HepG2 (cell line): ENCODE data around the gene HCFC2. TPM values are rescaled to one million over a fixed set of nuclear protein-coding genes. Genes with fewer than 3 reads are reported as not detected.

ENCODE experiments used
- BORCS8-MEF2B ChIP-seq: sonication (generic); formaldehyde crosslinking; IDR thresholded peaks from 2 replicates; pipeline ENCODE4 v1.8.0; 2022; ENCODE audit warnings: mild to moderate bottlenecking, missing genetic modification reagents
- CC2D1A ChIP-seq: sonication (generic); formaldehyde crosslinking; IDR thresholded peaks from 2 replicates; pipeline ENCODE4 v1.8.1; 2023; ENCODE audit warnings: mild to moderate bottlenecking, missing genetic modification reagents
- CCDC6 ChIP-seq: sonication (generic); formaldehyde crosslinking; IDR thresholded peaks from 2 replicates; pipeline ENCODE4 v1.8.1; 2022; ENCODE audit warnings: mild to moderate bottlenecking, missing genetic modification reagents, moderate library complexity
- FOXJ3 ChIP-seq: sonication (generic); formaldehyde crosslinking; IDR thresholded peaks from 2 replicates; pipeline ENCODE4 v1.4.0; 2020; ENCODE audit warnings: missing genetic modification reagents, mild to moderate bottlenecking, borderline replicate concordance
- FOXO1 ChIP-seq: sonication (generic); formaldehyde crosslinking; IDR thresholded peaks from 2 replicates; pipeline ENCODE4 v1.4.0; 2020; ENCODE audit warnings: missing genetic modification reagents
- GATAD2A ChIP-seq: IDR thresholded peaks from 2 replicates; pipeline ENCODE4 v1.6.1; 2016
- JARID2 ChIP-seq: sonication (generic); formaldehyde crosslinking; IDR thresholded peaks from 2 replicates; pipeline ENCODE4 v1.8.1; 2023; ENCODE audit warnings: missing genetic modification reagents, inconsistent platforms; ENCODE audit not compliant: insufficient replicate concordance
- KLF16 ChIP-seq, 2 experiments: sonication (generic) in 1 of 2; formaldehyde crosslinking in 1 of 2; IDR thresholded peaks; 2 replicates each; pipeline versions ENCODE4 v1.6.1 to v1.8.0; 2016 to 2023; ENCODE audit warnings: missing genetic modification reagents in 2 of 2, missing compliant biosample characterization in 1 of 2
- MIER2 ChIP-seq: IDR thresholded peaks from 2 replicates; pipeline ENCODE4 v1.6.1; 2016; ENCODE audit warnings: missing biosample characterization, missing genetic modification reagents
- NFIB ChIP-seq: sonication (generic); formaldehyde crosslinking; IDR thresholded peaks from 2 replicates; pipeline ENCODE4 v1.9.0; 2021; ENCODE audit warnings: missing genetic modification reagents, mild to moderate bottlenecking, borderline replicate concordance
- NPAS2 ChIP-seq: sonication (generic); formaldehyde crosslinking; IDR thresholded peaks from 2 replicates; pipeline ENCODE4 v1.8.0; 2022; ENCODE audit warnings: mild to moderate bottlenecking, missing genetic modification reagents, borderline replicate concordance
- PPARG ChIP-seq: conservative IDR thresholded peaks from 2 replicates; pipeline ENCODE4 v1.6.1; 2016; ENCODE audit warnings: missing biosample characterization, missing genetic modification reagents
- RAD51 ChIP-seq: fragments of 450-650 bp; IDR thresholded peaks from 2 replicates; pipeline ENCODE4 v1.6.1; 2016; ENCODE audit warnings: borderline replicate concordance
- RNF2 ChIP-seq: fragments of 450-650 bp; conservative IDR thresholded peaks from 2 replicates; pipeline ENCODE4 v1.6.1; 2016; ENCODE audit warnings: low read depth
- SRSF4 ChIP-seq: fragments of 200-400 bp; formaldehyde crosslinking; IDR thresholded peaks from one replicate; pipeline ENCODE4 v1.6.1; 2018; ENCODE audit warnings: mild to moderate bottlenecking, low read depth, low read length, moderate library complexity; ENCODE audit not compliant: poor library complexity, severe bottlenecking
- ZFP1 ChIP-seq: IDR thresholded peaks from 2 replicates; pipeline ENCODE4 v1.6.1; 2016
- ZNF143 ChIP-seq: sonication (generic); formaldehyde crosslinking; IDR thresholded peaks from 2 replicates; pipeline ENCODE4 v1.4.0; 2020; ENCODE audit warnings: missing genetic modification reagents
- ZNF264 ChIP-seq: sonication (generic); formaldehyde crosslinking; IDR thresholded peaks from 2 replicates; pipeline ENCODE4 v1.4.0; 2020; ENCODE audit warnings: missing genetic modification reagents
- ZNF274 ChIP-seq: sonication (generic); formaldehyde crosslinking; IDR thresholded peaks from 2 replicates; pipeline ENCODE4 v1.5.1; 2020; ENCODE audit warnings: mild to moderate bottlenecking, missing genetic modification reagents
- ZNF557 ChIP-seq: sonication (generic); formaldehyde crosslinking; IDR thresholded peaks from 2 replicates; pipeline ENCODE4 v1.4.0; 2020; ENCODE audit warnings: missing genetic modification reagents
- polyA plus RNA-seq, 8 experiments: library from polyadenylated mRNA; depleted of rRNA in 3 of 8; stranded (reverse) in 7 of 8; unstranded in 1 of 8; fragments of >200 nt; fragmentation: Illumina TruSeq in 4 of 8; extraction: Trizol in 4 of 8; gene quantifications; 2 replicates each; pipeline versions ENCODE4 v1.2.1 to v1.2.3, GENCODE V29; 2011 to 2016; ENCODE audit warnings: low read depth in 4 of 8, missing spikeins in 1 of 8, mixed read lengths in 1 of 8; ENCODE audit not compliant: insufficient read depth in 1 of 8
- total RNA-seq, 5 experiments: library from RNA; depleted of rRNA; stranded (reverse); fragments of >200 nt; fragmentation: Illumina TruSeq; extraction: Trizol; gene quantifications; 2 replicates each; pipeline ENCODE4 v1.2.3, GENCODE V29; 2016; ENCODE audit warnings: low read depth in 1 of 5
- TF ChIP-seq, protein P1 (sequence below): sonication (generic); formaldehyde crosslinking; conservative IDR thresholded peaks from 2 replicates; pipeline ENCODE4 v1.4.0; 2020; ENCODE audit warnings: missing genetic modification reagents
- TF ChIP-seq, protein P2 (sequence below): sonication (generic); formaldehyde crosslinking; IDR thresholded peaks from 2 replicates; pipeline ENCODE4 v1.8.1; 2023; ENCODE audit warnings: mild to moderate bottlenecking, inconsistent platforms, moderate library complexity, missing genetic modification reagents, borderline replicate concordance
- TF ChIP-seq, protein P3 (sequence below): sonication (generic); formaldehyde crosslinking; IDR thresholded peaks from 2 replicates; pipeline ENCODE4 v1.5.0; 2020; ENCODE audit warnings: mild to moderate bottlenecking, missing genetic modification reagents
- TF ChIP-seq, protein P4 (sequence below): sonication (generic); formaldehyde crosslinking; IDR thresholded peaks from 2 replicates; pipeline ENCODE4 v1.8.1; 2023; ENCODE audit warnings: mild to moderate bottlenecking, moderate library complexity, missing genetic modification reagents

Gene HCFC2
- total and polyA plus RNA-seq, 2 of the 13 experiments (the other 11 are each of a cell fraction or from before 2014, with no cell fraction given): 3.7 to 4.9 TPM

DNA sequence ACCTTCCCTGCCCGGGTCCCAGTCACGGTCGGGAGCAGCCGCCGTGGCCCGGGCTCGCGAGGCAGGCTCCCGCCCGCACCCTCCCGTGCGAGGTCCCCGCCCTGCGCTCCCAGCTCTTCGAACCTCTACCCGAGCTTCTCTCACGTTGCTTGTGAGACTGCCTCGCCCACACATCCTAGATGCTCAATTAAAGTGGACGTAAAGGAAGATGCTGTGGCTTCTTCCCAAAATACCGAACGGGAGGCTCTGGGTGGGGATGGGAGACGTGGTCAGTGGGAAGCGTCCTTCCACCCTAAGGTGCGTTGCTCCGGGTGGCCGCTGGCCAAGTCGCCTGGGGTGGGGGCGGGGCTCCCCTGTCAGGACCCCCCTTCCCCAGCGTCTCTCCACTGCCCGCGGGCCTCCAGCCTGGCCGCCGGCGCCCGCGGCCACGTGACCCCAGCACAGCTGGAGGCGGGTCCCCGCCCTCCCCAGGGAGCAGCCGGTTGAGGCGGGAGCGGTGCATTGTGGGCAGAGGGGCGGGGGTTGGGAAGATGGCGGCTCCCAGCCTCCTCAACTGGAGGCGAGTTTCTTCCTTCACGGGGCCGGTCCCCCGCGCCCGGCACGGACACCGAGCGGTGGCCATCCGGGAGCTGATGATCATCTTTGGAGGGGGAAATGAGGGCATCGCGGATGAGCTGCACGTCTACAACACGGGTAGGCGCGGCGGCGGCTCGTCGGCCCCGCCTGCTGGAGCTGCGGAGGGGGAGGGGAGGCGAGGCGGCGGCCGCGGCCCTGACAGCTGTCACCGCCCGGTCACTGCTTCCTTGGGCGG lies at the start of gene HCFC2 (continued):
- TF ChIP-seq RAD51 (peak; percentile 87), PPARG (CRISPR knock-in tag) (no peak; the same call in 1 of the 2 replicates), CCDC6 (CRISPR knock-in tag) (no peak), MIER2 (peak; percentile 43; the same call in 1 of the 2 replicates), NFIB (CRISPR knock-in tag) (no peak), ZNF264 (CRISPR knock-in tag) (0 out of 2 replicates have a peak, but pooled peaks have one; percentile 25), JARID2 (CRISPR knock-in tag) (no peak), ZNF143 (CRISPR knock-in tag) (peak; percentile 93), FOXJ3 (CRISPR knock-in tag) (no peak), NPAS2 (CRISPR knock-in tag) (no peak), KLF16 (CRISPR knock-in tag; IDR thresholded peaks at IDR 0.05) (peak in 1 of 2 experiments; percentile 82; a peak in 2 of 4 replicates), BORCS8-MEF2B (CRISPR knock-in tag) (no peak), ZFP1 (CRISPR knock-in tag) (no peak), CC2D1A (CRISPR knock-in tag) (no peak), ZNF557 (CRISPR knock-in tag) (no peak), SRSF4 (no peak), FOXO1 (CRISPR knock-in tag) (0 out of 2 replicates have a peak, but pooled peaks have one; percentile 17), GATAD2A (CRISPR knock-in tag) (peak; percentile 25; the same call in 1 of the 2 replicates), ZNF274 (CRISPR knock-in tag) (no peak; the same call in 1 of the 2 replicates), RNF2 (no peak)
- TF ChIP-seq, protein P1, sequence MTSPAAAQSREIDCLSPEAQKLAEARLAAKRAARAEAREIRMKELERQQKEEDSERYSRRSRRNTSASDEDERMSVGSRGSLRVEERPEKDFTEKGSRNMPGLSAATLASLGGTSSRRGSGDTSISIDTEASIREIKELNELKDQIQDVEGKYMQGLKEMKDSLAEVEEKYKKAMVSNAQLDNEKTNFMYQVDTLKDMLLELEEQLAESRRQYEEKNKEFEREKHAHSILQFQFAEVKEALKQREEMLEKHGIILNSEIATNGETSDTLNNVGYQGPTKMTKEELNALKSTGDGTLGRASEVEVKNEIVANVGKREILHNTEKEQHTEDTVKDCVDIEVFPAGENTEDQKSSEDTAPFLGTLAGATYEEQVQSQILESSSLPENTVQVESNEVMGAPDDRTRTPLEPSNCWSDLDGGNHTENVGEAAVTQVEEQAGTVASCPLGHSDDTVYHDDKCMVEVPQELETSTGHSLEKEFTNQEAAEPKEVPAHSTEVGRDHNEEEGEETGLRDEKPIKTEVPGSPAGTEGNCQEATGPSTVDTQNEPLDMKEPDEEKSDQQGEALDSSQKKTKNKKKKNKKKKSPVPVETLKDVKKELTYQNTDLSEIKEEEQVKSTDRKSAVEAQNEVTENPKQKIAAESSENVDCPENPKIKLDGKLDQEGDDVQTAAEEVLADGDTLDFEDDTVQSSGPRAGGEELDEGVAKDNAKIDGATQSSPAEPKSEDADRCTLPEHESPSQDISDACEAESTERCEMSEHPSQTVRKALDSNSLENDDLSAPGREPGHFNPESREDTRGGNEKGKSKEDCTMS (CRISPR knock-in tag): no peak
- TF ChIP-seq, protein P2, sequence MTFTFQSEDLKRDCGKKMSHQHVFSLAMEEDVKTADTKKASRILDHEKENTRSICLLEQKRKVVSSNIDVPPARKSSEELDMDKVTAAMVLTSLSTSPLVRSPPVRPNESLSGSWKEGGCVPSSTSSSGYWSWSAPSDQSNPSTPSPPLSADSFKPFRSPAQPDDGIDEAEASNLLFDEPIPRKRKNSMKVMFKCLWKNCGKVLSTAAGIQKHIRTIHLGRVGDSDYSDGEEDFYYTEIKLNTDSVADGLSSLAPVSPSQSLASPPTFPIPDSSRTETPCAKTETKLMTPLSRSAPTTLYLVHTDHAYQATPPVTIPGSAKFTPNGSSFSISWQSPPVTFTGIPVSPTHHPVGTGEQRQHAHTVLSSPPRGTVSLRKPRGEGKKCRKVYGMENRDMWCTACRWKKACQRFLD: no peak
- TF ChIP-seq, protein P3, sequence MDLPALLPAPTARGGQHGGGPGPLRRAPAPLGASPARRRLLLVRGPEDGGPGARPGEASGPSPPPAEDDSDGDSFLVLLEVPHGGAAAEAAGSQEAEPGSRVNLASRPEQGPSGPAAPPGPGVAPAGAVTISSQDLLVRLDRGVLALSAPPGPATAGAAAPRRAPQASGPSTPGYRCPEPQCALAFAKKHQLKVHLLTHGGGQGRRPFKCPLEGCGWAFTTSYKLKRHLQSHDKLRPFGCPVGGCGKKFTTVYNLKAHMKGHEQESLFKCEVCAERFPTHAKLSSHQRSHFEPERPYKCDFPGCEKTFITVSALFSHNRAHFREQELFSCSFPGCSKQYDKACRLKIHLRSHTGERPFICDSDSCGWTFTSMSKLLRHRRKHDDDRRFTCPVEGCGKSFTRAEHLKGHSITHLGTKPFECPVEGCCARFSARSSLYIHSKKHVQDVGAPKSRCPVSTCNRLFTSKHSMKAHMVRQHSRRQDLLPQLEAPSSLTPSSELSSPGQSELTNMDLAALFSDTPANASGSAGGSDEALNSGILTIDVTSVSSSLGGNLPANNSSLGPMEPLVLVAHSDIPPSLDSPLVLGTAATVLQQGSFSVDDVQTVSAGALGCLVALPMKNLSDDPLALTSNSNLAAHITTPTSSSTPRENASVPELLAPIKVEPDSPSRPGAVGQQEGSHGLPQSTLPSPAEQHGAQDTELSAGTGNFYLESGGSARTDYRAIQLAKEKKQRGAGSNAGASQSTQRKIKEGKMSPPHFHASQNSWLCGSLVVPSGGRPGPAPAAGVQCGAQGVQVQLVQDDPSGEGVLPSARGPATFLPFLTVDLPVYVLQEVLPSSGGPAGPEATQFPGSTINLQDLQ (CRISPR knock-in tag): no peak; the same call in 1 of the 2 replicates
- TF ChIP-seq, protein P4, sequence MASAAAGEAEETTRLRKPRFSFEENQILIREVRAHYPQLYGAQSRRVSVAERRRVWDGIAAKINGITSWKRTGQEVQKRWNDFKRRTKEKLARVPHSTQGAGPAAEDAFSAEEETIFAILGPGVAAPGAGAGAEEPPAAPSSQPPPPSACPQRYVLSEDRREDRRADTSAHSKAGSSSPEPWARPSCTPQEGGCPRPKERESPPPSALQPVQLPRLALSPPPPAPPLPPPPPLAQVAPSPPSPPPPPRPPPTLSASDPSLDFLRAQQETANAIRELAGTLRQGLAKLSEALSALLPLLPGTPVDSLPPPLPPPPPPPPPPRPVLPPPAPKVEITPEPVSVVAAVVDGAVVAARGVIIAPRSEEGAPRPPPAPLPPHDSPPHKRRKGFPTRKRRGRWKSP (CRISPR knock-in tag): peak; percentile 82
